ENCODE results near the gene TMED8.

Gene TMED8

GRCh38 chr14:77344377-77344996 is 32.4 kb downstream of the TMED8 start (continued):
- TF ChIP-seq, protein P1, sequence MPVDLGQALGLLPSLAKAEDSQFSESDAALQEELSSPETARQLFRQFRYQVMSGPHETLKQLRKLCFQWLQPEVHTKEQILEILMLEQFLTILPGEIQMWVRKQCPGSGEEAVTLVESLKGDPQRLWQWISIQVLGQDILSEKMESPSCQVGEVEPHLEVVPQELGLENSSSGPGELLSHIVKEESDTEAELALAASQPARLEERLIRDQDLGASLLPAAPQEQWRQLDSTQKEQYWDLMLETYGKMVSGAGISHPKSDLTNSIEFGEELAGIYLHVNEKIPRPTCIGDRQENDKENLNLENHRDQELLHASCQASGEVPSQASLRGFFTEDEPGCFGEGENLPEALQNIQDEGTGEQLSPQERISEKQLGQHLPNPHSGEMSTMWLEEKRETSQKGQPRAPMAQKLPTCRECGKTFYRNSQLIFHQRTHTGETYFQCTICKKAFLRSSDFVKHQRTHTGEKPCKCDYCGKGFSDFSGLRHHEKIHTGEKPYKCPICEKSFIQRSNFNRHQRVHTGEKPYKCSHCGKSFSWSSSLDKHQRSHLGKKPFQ (tag by site-specific recombination; IDR thresholded peaks at IDR 0.05), result no peak
- 0 out of 2 replicates have a peak, but pooled peaks have one; percentile 14 for TF ChIP-seq ZBTB20 (tag by site-specific recombination; IDR thresholded peaks at IDR 0.05)

GRCh38 chr14:77343662-77344061 is 33.2 kb downstream of the TMED8 start:
- Histone ChIP-seq H3K9me3 (ENCODE audit: control insufficient read depth, insufficient read depth, low read depth, low read length) (no peaks in the 10 kb centered on the region), H3K4me1 (ENCODE audit: control insufficient read depth, insufficient read depth, low read length) (peaks cover 19% of the 10 kb centered on the region), H3K4me3 (ENCODE audit: low read depth, low read length) (no peak overlapping the region), H3K36me3 (ENCODE audit: control insufficient read depth in 2 of 2, insufficient read depth in 1 of 2, low read length in 2 of 2) (peaks cover 0 to 35% of the 10 kb centered on the region in 2 experiments; a peak in 1 of 3 replicates), H3K27ac (ENCODE audit: extremely low read depth, low read depth, low read length) (peak overlapping the region; percentile 57; the same call in 1 of the 2 replicates)
- CTCF ChIA-PET, result interaction anchor here (0.5 to 1.0 kb wide), 4 partner anchors 9 to 1493 kb away, joined by 3 to 4 read pairs (median 3); no protein-coding TSS in a partner anchor
- POLR2A ChIA-PET, result interaction anchor here (1.0 kb wide), 1 partner anchor 33 kb away, joined by 3 read pairs; the partner anchor contains the start of genes SAMD15 and TMED8
- no peak for TF ChIP-seq ZNF768 (tag by site-specific recombination; IDR thresholded peaks at IDR 0.05)
- TF ChIP-seq, protein P2, sequence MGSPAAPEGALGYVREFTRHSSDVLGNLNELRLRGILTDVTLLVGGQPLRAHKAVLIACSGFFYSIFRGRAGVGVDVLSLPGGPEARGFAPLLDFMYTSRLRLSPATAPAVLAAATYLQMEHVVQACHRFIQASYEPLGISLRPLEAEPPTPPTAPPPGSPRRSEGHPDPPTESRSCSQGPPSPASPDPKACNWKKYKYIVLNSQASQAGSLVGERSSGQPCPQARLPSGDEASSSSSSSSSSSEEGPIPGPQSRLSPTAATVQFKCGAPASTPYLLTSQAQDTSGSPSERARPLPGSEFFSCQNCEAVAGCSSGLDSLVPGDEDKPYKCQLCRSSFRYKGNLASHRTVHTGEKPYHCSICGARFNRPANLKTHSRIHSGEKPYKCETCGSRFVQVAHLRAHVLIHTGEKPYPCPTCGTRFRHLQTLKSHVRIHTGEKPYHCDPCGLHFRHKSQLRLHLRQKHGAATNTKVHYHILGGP (tag by site-specific recombination; IDR thresholded peaks at IDR 0.05), result no peak
- TF ChIP-seq ZNF157 (tag by site-specific recombination; IDR thresholded peaks at IDR 0.05), result no peak
- TF ChIP-seq, protein P3, sequence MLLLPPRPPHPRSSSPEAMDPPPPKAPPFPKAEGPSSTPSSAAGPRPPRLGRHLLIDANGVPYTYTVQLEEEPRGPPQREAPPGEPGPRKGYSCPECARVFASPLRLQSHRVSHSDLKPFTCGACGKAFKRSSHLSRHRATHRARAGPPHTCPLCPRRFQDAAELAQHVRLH (tag by site-specific recombination; IDR thresholded peaks at IDR 0.05), result no peak
- TF ChIP-seq REST (tag by site-specific recombination; IDR thresholded peaks at IDR 0.05), result no peak
- TF ChIP-seq BCL11A (tag by site-specific recombination; IDR thresholded peaks at IDR 0.05; ENCODE audit: low read depth), result no peak
- TF ChIP-seq MEIS1 (CRISPR knock-in tag; IDR thresholded peaks at IDR 0.05; ENCODE audit: borderline replicate concordance), result no peak
- TF ChIP-seq ZNF37A (tag by site-specific recombination; IDR thresholded peaks at IDR 0.05), result no peak
- TF ChIP-seq FEZF1 (tag by site-specific recombination; IDR thresholded peaks at IDR 0.05), result no peak
- TF ChIP-seq HOXD13 (CRISPR knock-in tag; IDR thresholded peaks at IDR 0.05; ENCODE audit: borderline replicate concordance), result no peak
- TF ChIP-seq ZBTB8A (tag by site-specific recombination; IDR thresholded peaks at IDR 0.05), result no peak
- no peak for TF ChIP-seq ZNF510 (tag by site-specific recombination; IDR thresholded peaks at IDR 0.05; ENCODE audit: insufficient replicate concordance)
- no peak for TF ChIP-seq ZNF792 (tag by site-specific recombination; IDR thresholded peaks at IDR 0.05)
- TF ChIP-seq ZNF292 (tag by site-specific recombination; IDR thresholded peaks at IDR 0.05; ENCODE audit: borderline replicate concordance, low read depth), result no peak
- TF ChIP-seq INSM2 (tag by site-specific recombination; IDR thresholded peaks at IDR 0.05), result no peak
- no peak for TF ChIP-seq ZNF404 (tag by site-specific recombination; IDR thresholded peaks at IDR 0.05)
- no peak for TF ChIP-seq ZNF571 (tag by site-specific recombination; IDR thresholded peaks at IDR 0.05)
- TF ChIP-seq ZBTB26 (tag by site-specific recombination; optimal IDR thresholded peaks at IDR 0.05), result no peak
